ENCODE data around the gene UBXN6. TPM values are rescaled to one million over a fixed set of nuclear protein-coding genes. Genes with fewer than 3 reads are reported as not detected.
A peak's percentile ranks its signal among the peaks of the same experiment; 100 is the strongest.

Gene UBXN6
- total RNA-seq (10 to 100 TPM; 61.3 to 63.5 TPM), polyA plus RNA-seq (1 to 10 TPM; 4.1 to 6.2 TPM)

- POLR2A ChIA-PET (ENCODE audit: partially characterized antibody): interaction anchor here (0.9 to 4.0 kb wide), 4 partner anchors 14 to 470 kb away, joined by 4 to 50 read pairs (median 7); partner anchors contain the start of genes HDGFL2, MPND and YJU2
- Histone ChIP-seq H3K9me3 (ENCODE audit: control insufficient read depth in 1 of 2, low read length in 2 of 2) (no peaks in the 10 kb centered on the region), H3K4me3 (ENCODE audit: low read length in 2 of 2) (peak within 1 kb of the TSS; percentile 42 to 52), H3K27ac (ENCODE audit: low read depth, low read length) (peak within 1 kb of the TSS; percentile 62), H3K36me3 (ENCODE audit: insufficient read depth, low read length) (peaks cover 13% of the 10 kb centered on the region), H3K4me1 (ENCODE audit: insufficient read depth, low read length) (peaks cover 16% of the 10 kb centered on the region), H3K27me3 (ENCODE audit: insufficient read depth, low read length) (no peaks in the 10 kb centered on the region)
- H3K4me3 Mint-ChIP-seq: peak within 1 kb of the TSS; percentile 89 to 94 (median 91)
- no peaks in the 10 kb centered on the region for H3K9me3 Mint-ChIP-seq
- H3K4me1 Mint-ChIP-seq: peaks cover 11 to 26% (median 17%) of the 10 kb centered on the region in 4 donors
- H3K27ac Mint-ChIP-seq: peak within 1 kb of the TSS; percentile 90 to 97 (median 96)
- H3K27me3 Mint-ChIP-seq: peaks cover 0 to 2% of the 10 kb centered on the region in 2 donors
- DNase-seq: peak; percentile 97 to 99 (median 98)
- intact Hi-C loops (cut with micrococcal nuclease): loop anchor here (1.0 kb wide), 3 partner anchors 13 to 211 kb away; partner anchors contain the start of genes SH3GL1 and YJU2
- CTCF ChIA-PET (ENCODE audit: partially characterized antibody): interaction anchor here (0.7 to 1.9 kb wide), 3 partner anchors 13 to 1511 kb away, joined by 3 to 13 read pairs (median 3); partner anchors contain the start of gene HDGFL2
- H3K36me3 Mint-ChIP-seq: peaks cover 0 to 7% of the 10 kb centered on the region in 2 donors
These were observed at the start of gene UBXN6 for GRCh38 chr19:4457654-4458395. Gene UBXN6, minus strand, starts transcription at chr19:4457794. Its CDS starts 97 bp downstream, at chr19:4457697.

GRCh38 chr19:4507150-4507452 is 49.5 kb upstream of the UBXN6 start:
- ChIA-PET CTCF (ENCODE audit: partially characterized antibody) (no interaction called here), POLR2A (ENCODE audit: partially characterized antibody) (no interaction called here)
- Histone ChIP-seq H3K9me3 (ENCODE audit: control insufficient read depth in 1 of 2, low read length in 2 of 2) (no peaks in the 10 kb centered on the region), H3K27me3 (ENCODE audit: insufficient read depth, low read length) (no peaks in the 10 kb centered on the region), H3K4me3 (ENCODE audit: low read length in 2 of 2) (no peak overlapping the region), H3K27ac (ENCODE audit: low read depth, low read length) (no peak overlapping the region), H3K36me3 (ENCODE audit: insufficient read depth, low read length) (no peaks in the 10 kb centered on the region), H3K4me1 (ENCODE audit: insufficient read depth, low read length) (no peaks in the 10 kb centered on the region)
- Mint-ChIP-seq H3K27me3 (no peaks in the 10 kb centered on the region), H3K9me3 (peaks cover 0 to 2% (median 0%) of the 10 kb centered on the region in 8 donors), H3K4me3 (no peak overlapping the region), H3K36me3 (peaks cover 0 to 5% of the 10 kb centered on the region in 2 donors), H3K27ac (no peak overlapping the region), H3K4me1 (no peaks in the 10 kb centered on the region)
- DNase-seq: no peak
- intact Hi-C loops (cut with micrococcal nuclease): no loop called here

- H3K4me3 ChIP-seq (ENCODE audit: low read length in 2 of 2): no peak overlapping the region
- ChIA-PET CTCF (ENCODE audit: partially characterized antibody) (no interaction called here), POLR2A (ENCODE audit: partially characterized antibody) (no interaction called here)
- DNase-seq: no peak
- Mint-ChIP-seq H3K9me3 (peaks cover 0 to 2% (median 0%) of the 10 kb centered on the region in 8 donors), H3K4me3 (no peak overlapping the region), H3K4me1 (no peaks in the 10 kb centered on the region), H3K36me3 (peaks cover 0 to 5% of the 10 kb centered on the region in 2 donors), H3K27me3 (no peaks in the 10 kb centered on the region), H3K27ac (peak overlapping the region in 1 of 7 donors; percentile 19)
- H3K9me3 ChIP-seq (ENCODE audit: control insufficient read depth in 1 of 2, low read length in 2 of 2): no peaks in the 10 kb centered on the region
- intact Hi-C loops (cut with micrococcal nuclease): no loop called here
- no peaks in the 10 kb centered on the region for H3K27me3 ChIP-seq (ENCODE audit: insufficient read depth, low read length)
- no peaks in the 10 kb centered on the region for H3K36me3 ChIP-seq (ENCODE audit: insufficient read depth, low read length)
- no peaks in the 10 kb centered on the region for H3K4me1 ChIP-seq (ENCODE audit: insufficient read depth, low read length)
- no peak overlapping the region for H3K27ac ChIP-seq (ENCODE audit: low read depth, low read length)
These were observed 49.0 kb upstream of the UBXN6 start for GRCh38 chr19:4506449-4507149.

- POLR2A ChIA-PET (ENCODE audit: partially characterized antibody): no interaction called here
These were observed 48.2 kb upstream of the UBXN6 start for GRCh38 chr19:4505570-4506448.

GRCh38 chr19:4504891-4505569 is 47.4 kb upstream of the UBXN6 start:
- Mint-ChIP-seq H3K4me3 (no peak overlapping the region), H3K27me3 (no peaks in the 10 kb centered on the region), H3K36me3 (peaks cover 5 to 9% of the 10 kb centered on the region in 2 donors), H3K4me1 (no peaks in the 10 kb centered on the region), H3K9me3 (peaks cover 0 to 2% (median 0%) of the 10 kb centered on the region in 8 donors), H3K27ac (no peak overlapping the region)
- DNase-seq: no peak
- Histone ChIP-seq H3K27me3 (ENCODE audit: insufficient read depth, low read length) (no peaks in the 10 kb centered on the region), H3K36me3 (ENCODE audit: insufficient read depth, low read length) (no peaks in the 10 kb centered on the region), H3K4me3 (ENCODE audit: low read length in 2 of 2) (no peak overlapping the region), H3K4me1 (ENCODE audit: insufficient read depth, low read length) (no peaks in the 10 kb centered on the region), H3K27ac (ENCODE audit: low read depth, low read length) (no peak overlapping the region), H3K9me3 (ENCODE audit: control insufficient read depth in 1 of 2, low read length in 2 of 2) (no peaks in the 10 kb centered on the region)
- POLR2A ChIA-PET (ENCODE audit: partially characterized antibody): no interaction called here
- intact Hi-C loops (cut with micrococcal nuclease): no loop called here
- CTCF ChIA-PET (ENCODE audit: partially characterized antibody): interaction anchor here (1.4 kb wide), 1 partner anchor 20 kb away, joined by 3 read pairs; no protein-coding TSS in a partner anchor

More at GRCh38 chr19:4505570-4506448, 48.2 kb upstream of the UBXN6 start:
- DNase-seq: no peak
- H3K9me3 ChIP-seq (ENCODE audit: control insufficient read depth in 1 of 2, low read length in 2 of 2): no peaks in the 10 kb centered on the region
- H3K27ac ChIP-seq (ENCODE audit: low read depth, low read length): no peak overlapping the region
- peaks cover 0 to 2% (median 0%) of the 10 kb centered on the region in 8 donors for H3K9me3 Mint-ChIP-seq
- H3K36me3 ChIP-seq (ENCODE audit: insufficient read depth, low read length): no peaks in the 10 kb centered on the region
- intact Hi-C loops (cut with micrococcal nuclease): no loop called here
- no peaks in the 10 kb centered on the region for H3K4me1 Mint-ChIP-seq
- no peaks in the 10 kb centered on the region for H3K27me3 ChIP-seq (ENCODE audit: insufficient read depth, low read length)
- peak overlapping the region in 1 of 7 donors; percentile 47 for H3K27ac Mint-ChIP-seq
- H3K4me1 ChIP-seq (ENCODE audit: insufficient read depth, low read length): no peaks in the 10 kb centered on the region
- no peaks in the 10 kb centered on the region for H3K27me3 Mint-ChIP-seq
- H3K36me3 Mint-ChIP-seq: peaks cover 2 to 6% of the 10 kb centered on the region in 2 donors
- CTCF ChIA-PET (ENCODE audit: partially characterized antibody): no interaction called here
- H3K4me3 ChIP-seq (ENCODE audit: low read length in 2 of 2): no peak overlapping the region
- no peak overlapping the region for H3K4me3 Mint-ChIP-seq

- H3K36me3 Mint-ChIP-seq: peaks cover 11% of the 10 kb centered on the region in 2 donors
- H3K27ac Mint-ChIP-seq: no peak overlapping the region
- peaks cover 0 to 2% (median 0%) of the 10 kb centered on the region in 8 donors for H3K9me3 Mint-ChIP-seq
- no peak overlapping the region for H3K4me3 ChIP-seq (ENCODE audit: low read length in 2 of 2)
- intact Hi-C loops (cut with micrococcal nuclease): no loop called here
- H3K4me3 Mint-ChIP-seq: no peak overlapping the region
- no peaks in the 10 kb centered on the region for H3K4me1 Mint-ChIP-seq
- no peaks in the 10 kb centered on the region for H3K36me3 ChIP-seq (ENCODE audit: insufficient read depth, low read length)
- no peaks in the 10 kb centered on the region for H3K4me1 ChIP-seq (ENCODE audit: insufficient read depth, low read length)
- no peaks in the 10 kb centered on the region for H3K27me3 ChIP-seq (ENCODE audit: insufficient read depth, low read length)
- no peaks in the 10 kb centered on the region for H3K9me3 ChIP-seq (ENCODE audit: control insufficient read depth in 1 of 2, low read length in 2 of 2)
- no peak for DNase-seq
- H3K27me3 Mint-ChIP-seq: no peaks in the 10 kb centered on the region
- CTCF ChIA-PET (ENCODE audit: partially characterized antibody): interaction anchor here (1.4 kb wide), 1 partner anchor 21 kb away, joined by 3 read pairs; no protein-coding TSS in a partner anchor
- no peak overlapping the region for H3K27ac ChIP-seq (ENCODE audit: low read depth, low read length)
- POLR2A ChIA-PET (ENCODE audit: partially characterized antibody): no interaction called here
These were observed 46.7 kb upstream of the UBXN6 start for GRCh38 chr19:4504297-4504701.
